ENCODE measurements around the gene KIF23.

DNA sequence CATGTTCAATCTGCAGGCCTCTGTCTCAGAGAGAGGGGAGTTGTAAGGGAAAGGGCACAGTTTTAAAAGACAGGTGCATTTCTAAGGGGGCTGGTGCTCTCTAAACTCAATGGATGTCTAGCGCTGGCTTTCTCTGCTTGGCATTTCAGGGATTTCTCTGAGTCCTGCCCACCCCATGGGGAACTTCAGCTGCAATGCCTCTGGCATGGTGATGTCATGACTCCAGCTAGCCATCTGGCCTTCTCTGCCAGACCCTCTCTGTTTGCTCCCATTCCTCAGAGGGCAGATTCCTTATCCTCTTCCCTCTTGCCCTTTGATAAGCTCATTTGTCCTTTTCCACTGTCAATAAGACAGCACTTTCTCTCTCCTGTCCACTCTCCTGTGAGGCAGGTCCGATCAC lies 79.3 kb downstream of the KIF23 start:
- TF ChIP-seq EZH2 (IDR thresholded peaks at IDR 0.05; ENCODE audit: borderline replicate concordance, low read depth, low read length, severe bottlenecking): no peak
- no peak for TF ChIP-seq CTCF (IDR thresholded peaks at IDR 0.05; ENCODE audit: borderline replicate concordance, extremely low read depth, low read length, poor library complexity, severe bottlenecking)
